Sigmoid colon (tissue), 3 donors: ENCODE data around the gene PRPF18.

Experiments
- CTCF ChIP-seq, 4 experiments: fragments of 450-650 bp in 3 of 4; fragments of 200-600 bp in 1 of 4; IDR thresholded peaks; one replicate each; pipeline ENCODE4 v1.5.1; 2016 to 2019; ENCODE audit warnings: antibody characterized with exemption in 4 of 4, mild to moderate bottlenecking in 3 of 4, moderate library complexity in 2 of 4
- POLR2A ChIP-seq, 2 donors: fragments of 450-650 bp; IDR thresholded peaks; one replicate each; pipeline ENCODE4 v1.6.1; 2016; ENCODE audit warnings: antibody characterized with exemption in 2 of 2, mild to moderate bottlenecking in 2 of 2, moderate library complexity in 2 of 2

DNA sequence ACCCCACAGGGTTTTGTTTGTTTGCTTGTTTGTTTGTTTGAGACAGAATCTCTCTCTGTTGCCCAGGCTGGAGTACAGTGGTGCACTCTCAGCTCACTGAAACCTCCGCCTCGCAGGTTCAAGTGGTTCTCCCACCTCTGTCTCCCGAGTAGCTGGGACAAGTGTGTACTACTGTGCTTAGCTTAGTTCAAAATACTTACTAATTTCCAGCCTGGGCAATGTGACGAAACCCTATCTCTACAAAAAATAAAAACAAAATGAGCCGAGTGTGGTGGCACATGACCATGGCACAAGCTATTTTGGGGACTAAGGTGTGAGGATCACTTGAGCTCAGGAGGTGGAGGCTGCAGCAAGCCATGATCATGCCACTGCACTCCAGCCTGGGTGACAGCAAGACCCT is 15.2 kb upstream of the PRPF18 start:
- TF ChIP-seq CTCF (IDR thresholded peaks at IDR 0.05) = no peak
- TF ChIP-seq POLR2A (IDR thresholded peaks at IDR 0.05) = no peak
